Stimulated activated CD4-positive, alpha-beta T cell treated with anti-CD3 and anti-CD28 coated beads, Interleukin-4, amount 100 ng/mL, for 1 hour (primary cell): Measurements from ENCODE around the gene PDZD2.
"Not testable (repeated sequence)": the region's sequence is repeated elsewhere in the genome, so short reads cannot be mapped to it uniquely, and the experiment has no call there.

ENCODE experiments used
- DNase-seq: peaks from one replicate; pipeline ENCODE4 v3.0.0-alpha.2; 2020

Gene PDZD2

GRCh38 chr5:32020946-32021345 is 382.0 kb downstream of the PDZD2 start:
- no peak for DNase-seq

GRCh38 chr5:32021771-32022170 is 382.8 kb downstream of the PDZD2 start:
- no peak for DNase-seq

DNA sequence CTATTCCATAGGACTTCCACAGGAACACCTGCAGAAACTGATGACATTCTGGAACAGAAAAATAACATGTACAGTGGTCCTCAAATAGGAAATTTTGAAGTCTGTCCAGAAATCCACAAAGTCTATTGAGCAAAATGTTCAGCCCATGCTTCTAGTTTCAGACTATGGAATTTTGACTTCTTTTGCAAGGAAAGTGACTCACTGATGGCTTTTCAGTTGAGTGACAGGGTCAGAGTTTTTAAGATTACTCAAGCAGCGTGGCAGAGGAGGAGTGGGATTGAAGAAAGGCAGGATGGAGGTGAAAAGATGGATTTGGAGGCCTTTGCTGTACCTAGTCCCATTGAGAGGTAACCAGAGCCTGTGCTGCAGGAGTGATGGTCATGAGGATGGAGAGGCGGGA is 383.7 kb downstream of the PDZD2 start:
- DNase-seq = no peak

GRCh38 chr5:32023816-32024215 is 384.9 kb downstream of the PDZD2 start:
- no peak for DNase-seq

GRCh38 chr5:32024751-32025150 is 385.8 kb downstream of the PDZD2 start:
- DNase-seq = no peak

GRCh38 chr5:32027093-32027716 is 388.3 kb downstream of the PDZD2 start:
- no peak for DNase-seq

DNA sequence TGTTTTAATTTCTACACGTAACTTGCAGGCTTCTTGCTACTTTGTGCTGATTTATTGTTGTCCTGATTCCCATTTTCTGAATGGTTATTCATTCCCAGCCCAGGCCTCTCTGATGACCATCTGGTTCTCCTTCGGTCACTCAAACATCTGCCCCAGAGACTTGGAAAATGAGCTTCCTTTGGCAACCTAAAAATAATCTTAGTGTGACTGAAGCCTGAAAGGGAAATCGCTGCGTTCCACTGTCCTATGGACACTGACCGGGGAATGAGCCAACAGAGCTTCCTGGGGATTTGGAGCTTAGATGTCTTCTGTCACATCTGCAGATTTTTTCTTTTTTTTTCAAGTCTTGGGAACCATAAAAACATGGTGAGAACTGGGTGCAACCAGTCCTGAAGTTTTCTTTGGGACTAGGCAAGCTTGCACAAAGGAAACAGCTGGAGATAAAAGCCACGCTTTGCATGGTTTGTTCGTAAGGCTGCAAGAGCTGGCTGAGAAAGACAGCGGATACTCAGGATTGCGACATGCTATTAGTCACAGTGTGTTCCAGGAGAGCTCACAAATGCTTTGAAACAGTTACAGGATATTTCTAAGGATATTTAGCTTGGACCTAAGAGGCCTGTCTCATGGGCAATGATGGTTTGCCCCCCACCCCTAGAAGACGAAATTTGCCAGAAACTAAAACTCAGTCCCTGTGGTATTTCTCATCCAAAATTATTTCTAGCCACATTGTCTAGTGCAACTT is 389.0 kb downstream of the PDZD2 start:
- no peak for DNase-seq

GRCh38 chr5:32029261-32029660 is 390.3 kb downstream of the PDZD2 start:
- DNase-seq = no peak

DNA sequence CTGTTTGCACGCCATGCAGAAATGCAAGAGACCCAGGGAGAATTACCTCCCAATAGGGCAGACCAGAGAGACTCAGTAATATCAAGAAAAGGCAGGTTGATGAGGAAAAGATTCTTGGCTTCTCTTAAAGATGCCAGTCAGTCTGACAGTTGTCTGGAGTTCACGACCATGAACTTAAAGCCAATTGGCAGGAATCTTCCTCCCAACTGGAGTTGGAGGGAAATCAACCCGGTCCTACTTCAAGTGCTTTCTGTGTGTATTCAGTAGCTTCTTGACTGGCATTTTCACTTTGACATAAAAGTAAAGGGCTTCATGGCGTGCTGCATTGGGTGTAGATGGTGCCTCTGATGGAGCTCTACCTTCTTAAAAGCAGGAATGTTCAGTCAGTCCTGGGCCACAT is 390.9 kb downstream of the PDZD2 start:
- no peak for DNase-seq

DNA sequence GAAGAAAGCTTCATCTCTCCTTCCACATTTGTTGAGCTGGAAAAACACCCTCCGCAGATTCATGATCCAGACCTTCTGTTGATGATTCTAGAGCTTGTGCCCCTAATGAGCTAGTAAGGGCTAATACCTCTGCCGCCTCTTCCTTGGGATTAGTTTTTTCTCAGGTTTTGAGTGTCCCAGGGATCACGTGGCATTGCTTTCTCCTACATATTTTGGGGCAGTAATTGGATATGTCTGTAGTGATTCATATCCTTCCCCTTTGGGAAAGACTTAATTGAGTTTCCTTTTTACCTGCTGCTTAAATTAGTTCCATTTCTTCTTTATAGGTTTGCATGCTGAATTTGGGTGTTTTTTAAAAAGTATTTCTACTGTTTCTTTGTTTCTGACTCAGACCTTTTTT is 391.3 kb downstream of the PDZD2 start:
- no peak for DNase-seq

DNA sequence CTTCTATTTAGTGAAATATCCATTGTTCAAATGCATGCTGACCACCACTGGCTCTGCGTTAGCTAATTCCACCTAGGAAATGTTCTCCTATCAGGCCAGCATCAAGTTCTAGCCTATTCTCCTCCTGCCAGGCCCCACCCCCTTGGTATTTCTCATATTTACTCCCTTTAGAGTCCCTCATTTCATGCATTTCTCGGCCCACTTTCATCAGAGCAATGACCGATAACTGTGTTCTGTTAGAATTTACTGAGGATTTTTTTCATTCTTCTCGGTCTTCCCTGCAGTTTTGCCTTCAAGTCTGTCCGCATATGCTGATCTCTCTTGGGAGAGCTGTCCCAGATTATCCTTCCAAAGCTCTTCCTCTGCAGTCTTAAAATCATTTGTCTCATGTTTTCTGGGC is 391.8 kb downstream of the PDZD2 start:
- no peak for DNase-seq

- DNase-seq = no peak
These were observed 392.2 kb downstream of the PDZD2 start for GRCh38 chr5:32031089-32031488.

DNA sequence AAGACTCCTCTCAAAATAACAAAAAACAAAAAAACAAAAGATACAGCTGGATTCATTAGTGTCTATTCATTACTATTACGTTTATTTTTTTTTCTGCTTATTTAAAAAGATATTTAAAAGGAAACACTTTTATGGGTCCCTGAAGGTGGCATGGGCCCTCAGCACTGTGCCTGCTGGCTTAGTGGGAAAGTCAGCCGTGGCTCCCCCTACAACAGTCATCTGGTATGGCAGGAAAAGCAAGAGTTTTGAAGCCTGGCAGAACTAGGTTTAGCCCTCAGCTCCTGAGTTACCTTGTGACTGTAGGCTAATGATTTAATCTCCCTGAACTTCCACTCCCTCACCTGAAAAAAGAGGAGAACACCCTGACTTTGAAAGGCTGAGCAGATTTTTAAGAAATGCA is 399.6 kb downstream of the PDZD2 start:
- DNase-seq = no peak

DNA sequence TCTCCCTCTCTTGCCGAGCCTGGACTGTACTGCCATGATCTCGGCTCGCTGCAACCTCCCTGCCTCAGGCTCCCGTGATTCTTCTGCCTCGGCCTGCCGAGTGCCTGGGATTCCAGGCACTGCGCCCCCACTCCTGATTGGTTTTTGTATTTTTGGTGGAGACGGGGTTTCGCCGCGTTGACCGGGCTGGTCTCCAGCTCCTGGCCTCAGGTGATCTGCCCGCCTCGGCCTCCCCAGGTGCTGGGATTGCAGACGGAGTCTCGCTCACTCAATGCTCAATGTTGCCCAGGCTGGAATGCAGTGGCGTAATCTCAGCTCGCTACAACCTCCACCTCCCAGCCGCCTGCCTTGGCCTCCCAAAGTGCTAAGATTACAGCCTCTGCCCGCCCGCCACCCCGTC is 400.2 kb downstream of the PDZD2 start:
- DNase-seq = not testable (repeated sequence)

GRCh38 chr5:32039601-32040000 is 400.7 kb downstream of the PDZD2 start:
- not testable (repeated sequence) for DNase-seq

- DNase-seq = not testable (repeated sequence)
These were observed 401.3 kb downstream of the PDZD2 start for GRCh38 chr5:32040181-32040695.

DNA sequence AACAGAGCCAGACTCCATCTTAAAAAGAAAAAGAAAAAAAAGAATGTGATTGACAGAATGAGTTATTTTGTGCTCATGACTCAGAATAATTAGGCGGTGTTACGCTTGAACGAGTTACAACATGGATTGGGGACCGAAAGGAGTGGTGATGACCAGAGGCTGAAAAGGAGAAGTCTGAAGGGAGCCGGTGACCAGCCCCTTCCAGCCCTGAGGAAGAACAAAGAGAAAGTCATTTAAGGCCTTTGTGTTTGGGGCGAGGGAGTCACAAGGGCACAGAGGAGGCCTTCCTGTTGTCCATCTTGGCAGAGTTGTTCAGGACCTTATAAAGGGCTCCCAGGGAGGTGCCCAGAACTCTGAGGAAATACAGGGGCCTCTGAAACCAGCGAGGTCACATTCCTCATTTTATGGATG is 403.6 kb downstream of the PDZD2 start:
- no peak for DNase-seq

DNA sequence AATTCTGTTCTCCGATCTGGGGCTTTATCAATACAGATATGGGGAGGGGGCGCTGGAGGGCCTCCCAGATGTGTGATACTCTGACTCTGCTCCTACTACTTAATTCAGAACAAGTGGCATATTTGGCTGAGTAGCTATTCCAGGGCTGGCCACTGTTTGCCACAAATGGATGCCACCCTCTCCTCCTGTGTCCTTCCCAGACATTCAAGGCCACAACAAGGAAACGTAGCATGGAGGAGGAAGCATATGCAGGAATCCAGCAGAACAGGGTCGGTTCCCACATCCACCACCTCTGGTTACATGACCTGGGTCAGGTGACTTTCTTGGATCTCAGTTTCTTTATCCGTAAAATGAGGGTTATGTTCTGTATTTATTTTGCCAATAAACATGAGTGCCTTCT is 404.2 kb downstream of the PDZD2 start:
- no peak for DNase-seq

DNA sequence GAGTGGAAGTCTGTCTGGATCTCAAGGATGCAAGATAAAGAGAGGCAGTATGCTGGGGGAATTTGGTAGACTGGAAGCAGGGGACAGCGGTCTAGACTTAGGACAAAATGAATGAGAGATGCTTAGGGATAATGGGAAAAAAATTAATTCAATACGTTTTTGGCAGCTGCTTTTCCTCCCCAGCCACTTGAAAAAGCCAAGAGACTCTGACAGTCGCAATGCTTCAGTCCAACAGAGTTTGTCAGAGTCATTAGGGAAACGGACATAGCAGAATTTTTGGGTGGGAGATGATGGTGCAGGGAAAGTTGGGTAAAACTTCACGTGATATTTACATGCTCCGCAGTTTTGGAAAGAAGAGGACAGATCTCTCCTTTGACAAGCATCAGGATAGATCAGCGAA is 405.5 kb downstream of the PDZD2 start:
- no peak for DNase-seq

GRCh38 chr5:32044939-32045338 is 406.0 kb downstream of the PDZD2 start:
- DNase-seq = no peak

DNA sequence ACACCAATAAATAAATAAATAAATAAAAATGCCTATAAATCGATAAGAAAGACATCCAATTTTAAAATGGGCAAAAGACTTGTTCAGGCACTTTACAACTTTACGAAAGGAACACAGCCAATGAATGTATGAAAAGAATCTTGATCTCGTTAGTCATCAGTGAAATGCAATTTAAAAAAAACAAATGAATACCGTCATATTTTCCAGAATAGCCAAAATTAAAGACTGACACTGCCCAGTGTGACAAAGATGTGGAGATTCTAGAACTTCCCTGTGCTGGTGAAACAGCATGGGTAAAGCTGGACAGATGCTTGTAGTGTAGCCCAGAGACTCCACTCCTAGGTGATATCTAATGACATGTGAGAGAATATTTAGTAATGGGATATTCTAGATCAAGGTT is 408.1 kb downstream of the PDZD2 start:
- DNase-seq = no peak

- no peak for DNase-seq
These were observed 412.9 kb downstream of the PDZD2 start for GRCh38 chr5:32051796-32052195.

DNA sequence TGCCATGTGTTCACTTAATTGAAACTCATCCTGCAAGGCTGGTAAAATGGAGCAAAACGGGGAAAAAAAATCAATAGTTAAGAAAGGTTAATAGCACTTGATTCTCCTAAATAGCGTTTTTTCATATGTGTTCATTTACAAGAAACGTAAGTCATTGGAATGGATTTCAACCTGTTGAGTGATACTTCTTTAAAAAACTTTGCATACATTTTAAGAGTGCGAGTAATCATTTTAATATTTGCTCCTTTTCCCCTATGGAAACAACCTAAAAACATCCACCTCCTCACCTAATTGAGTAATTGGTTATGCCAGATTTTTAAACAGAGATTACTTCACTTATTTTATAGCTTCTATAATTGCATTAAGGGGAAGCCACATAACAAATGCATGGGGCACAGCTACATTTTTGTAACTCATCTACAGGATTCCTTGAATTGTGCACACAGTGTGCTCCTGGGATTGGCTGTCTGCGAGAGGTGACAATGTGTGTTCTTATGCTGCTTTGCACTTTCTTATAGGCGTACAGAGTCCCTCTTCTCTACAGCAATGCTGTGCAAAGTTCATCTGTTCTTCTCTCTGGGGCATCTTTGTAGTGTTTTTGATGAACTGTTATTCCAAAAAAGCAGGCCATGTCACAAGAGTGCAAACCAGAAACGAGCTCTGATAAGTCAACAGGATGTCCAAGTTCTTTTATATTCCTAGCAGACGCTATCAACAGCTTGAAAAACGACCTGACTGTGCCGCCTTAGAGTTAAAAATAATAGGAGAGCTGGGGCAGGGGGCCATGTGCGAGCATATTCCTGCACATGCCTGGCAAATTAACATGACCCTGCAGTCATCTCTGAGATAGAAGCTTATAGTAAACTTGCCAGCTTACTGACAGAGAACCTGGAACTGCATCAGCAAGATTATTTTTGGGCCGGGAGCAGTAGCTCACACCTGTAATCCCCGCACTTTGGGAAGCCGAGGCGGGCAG is 417.2 kb downstream of the PDZD2 start:
- DNase-seq = no peak
